HFFc6 (cell line): ENCODE results near the gene STUM. TPM values are rescaled to one million over a fixed set of nuclear protein-coding genes. Genes with fewer than 3 reads are reported as not detected.

Experiments
- DNase-seq: peaks from one replicate; pipeline ENCODE4 v3.0.0-alpha.2; 2018
- H3K27ac Mint-ChIP-seq: 2 replicates; pipeline ENCODE4 v1.8.0; 2020; ENCODE audit warnings: mild to moderate bottlenecking, mixed read lengths
- H3K27me3 Mint-ChIP-seq: 2 replicates; pipeline ENCODE4 v1.8.0; 2021; ENCODE audit warnings: mild to moderate bottlenecking, moderate library complexity, mixed read lengths; ENCODE audit not compliant: insufficient read depth
- H3K36me3 Mint-ChIP-seq: 2 replicates; pipeline ENCODE4 v1.8.0; 2021; ENCODE audit warnings: low read depth, mixed read lengths
- H3K4me1 Mint-ChIP-seq: 2 replicates; pipeline ENCODE4 v1.8.0; 2020; ENCODE audit warnings: low read depth, mixed read lengths
- H3K4me3 Mint-ChIP-seq: 2 replicates; pipeline ENCODE4 v1.8.0; 2020; ENCODE audit warnings: mild to moderate bottlenecking, moderate library complexity, mixed read lengths
- H3K9me3 Mint-ChIP-seq: 2 replicates; pipeline ENCODE4 v1.8.0; 2020; ENCODE audit warnings: mild to moderate bottlenecking, mixed read lengths
- CTCF ChIP-seq: fragments of 200-600 bp; sonication (generic); IDR thresholded peaks from 2 replicates; pipeline ENCODE4 v1.5.0; 2021; ENCODE audit warnings: antibody characterized with exemption, mild to moderate bottlenecking
- total RNA-seq, 6 experiments: library from RNA; stranded (reverse); fragmentation: NEBNext Ultra II Directional; extraction: Animal tissue kit (Norgen Biotek cat#: 25700); gene quantifications; 2 replicates in 1 of 6; 3 replicates in 5 of 6; pipeline ENCODE4 v1.2.3, GENCODE V29; 2021

Gene STUM
- total RNA-seq, 6 experiments from 2014 or later = not detected

DNA sequence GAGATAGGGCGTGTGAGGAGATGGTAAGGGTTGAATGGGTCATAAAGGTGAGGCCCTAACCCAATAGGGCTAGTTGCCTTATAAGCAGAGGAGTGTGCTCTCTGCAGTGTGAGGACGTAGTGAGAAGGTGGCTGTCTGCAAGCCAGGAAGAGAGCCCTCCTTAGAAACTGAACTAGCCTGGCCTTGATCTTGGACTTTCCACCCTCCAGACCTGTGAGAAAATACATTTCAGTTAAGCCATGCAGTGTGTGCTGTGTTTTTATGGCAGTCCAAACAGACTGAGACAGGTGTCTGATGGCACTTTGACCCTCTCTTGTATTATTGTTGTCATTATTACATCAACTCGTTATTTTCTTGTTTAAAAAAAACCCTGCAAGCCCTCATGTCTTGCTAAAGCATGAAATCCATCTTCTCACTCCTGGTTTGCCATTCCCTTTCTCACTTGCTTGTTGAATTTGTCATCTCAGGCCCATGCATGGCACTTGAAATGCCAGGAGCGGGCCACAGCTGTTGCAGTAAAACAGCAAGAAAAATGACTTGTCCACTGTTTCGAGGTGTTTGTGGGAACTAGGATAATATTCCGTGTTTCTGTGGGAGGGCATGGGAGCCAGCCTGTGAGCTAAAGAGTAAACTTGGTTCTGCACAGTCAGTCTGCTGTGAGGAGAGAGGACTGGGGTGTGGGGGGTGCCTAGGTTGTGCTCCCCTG, 78.6 kb downstream of the STUM start:
- no peaks in the 10 kb centered on the region; the same call in 1 of the 2 replicates for H3K9me3 Mint-ChIP-seq
- TF ChIP-seq CTCF = no peak
- H3K27me3 Mint-ChIP-seq = peaks cover 7% of the 10 kb centered on the region
- no peak overlapping the region for H3K27ac Mint-ChIP-seq
- H3K4me1 Mint-ChIP-seq = peaks cover 27% of the 10 kb centered on the region
- no peaks in the 10 kb centered on the region; the same call in 1 of the 2 replicates for H3K36me3 Mint-ChIP-seq
- no peak for DNase-seq
- no peak overlapping the region for H3K4me3 Mint-ChIP-seq

GRCh38 chr1:226627924-226628611, 79.5 kb downstream of the STUM start:
- no peaks in the 10 kb centered on the region for H3K36me3 Mint-ChIP-seq
- H3K4me1 Mint-ChIP-seq = peaks cover 27% of the 10 kb centered on the region
- no peak for TF ChIP-seq CTCF
- H3K9me3 Mint-ChIP-seq = no peaks in the 10 kb centered on the region
- no peak overlapping the region for H3K4me3 Mint-ChIP-seq
- peaks cover 13% of the 10 kb centered on the region for H3K27me3 Mint-ChIP-seq
- no peak for DNase-seq
- H3K27ac Mint-ChIP-seq = no peak overlapping the region

GRCh38 chr1:226628612-226629155, 80.1 kb downstream of the STUM start:
- no peak for DNase-seq
- Mint-ChIP-seq H3K27me3 (peaks cover 13% of the 10 kb centered on the region), H3K4me1 (peaks cover 27% of the 10 kb centered on the region), H3K27ac (no peak overlapping the region), H3K36me3 (no peaks in the 10 kb centered on the region), H3K4me3 (no peak overlapping the region), H3K9me3 (no peaks in the 10 kb centered on the region)
- no peak for TF ChIP-seq CTCF

DNA sequence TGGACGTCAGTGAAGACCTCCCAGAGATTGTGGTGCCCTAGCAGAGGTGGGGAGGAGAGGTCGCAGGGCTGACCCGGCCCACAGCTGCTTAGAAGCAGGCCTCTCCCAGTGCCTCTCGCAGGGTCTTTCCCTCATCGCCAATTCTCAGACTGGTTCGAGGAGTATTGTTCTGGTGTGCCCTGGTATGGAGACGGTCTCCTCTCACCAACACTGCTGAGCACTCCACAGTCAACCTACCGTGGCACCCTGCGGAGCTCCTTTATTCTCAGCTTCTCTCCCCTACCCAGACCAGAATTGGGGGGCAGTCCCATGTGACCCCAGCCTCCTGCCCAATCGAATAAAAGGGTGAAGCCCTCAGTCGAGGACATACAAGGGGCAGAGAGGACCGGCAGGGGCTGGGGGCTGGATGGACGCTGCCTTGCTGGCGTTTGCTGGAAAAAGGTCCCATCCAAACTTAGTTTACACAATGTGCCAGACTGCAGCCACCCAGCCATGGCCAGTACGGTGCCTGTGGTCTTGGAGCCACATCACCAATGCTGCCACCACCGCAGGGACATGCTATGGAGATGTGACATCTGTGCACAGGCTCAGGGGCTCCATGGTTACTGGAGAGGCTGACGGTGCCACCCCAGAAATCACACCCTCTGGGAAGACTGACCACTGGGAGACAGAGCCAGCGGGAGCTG, 80.8 kb downstream of the STUM start:
- H3K27ac Mint-ChIP-seq = no peak overlapping the region
- H3K4me3 Mint-ChIP-seq = no peak overlapping the region
- no peaks in the 10 kb centered on the region for H3K36me3 Mint-ChIP-seq
- H3K9me3 Mint-ChIP-seq = no peaks in the 10 kb centered on the region
- no peak for DNase-seq
- peaks cover 25% of the 10 kb centered on the region for H3K4me1 Mint-ChIP-seq
- peaks cover 13% of the 10 kb centered on the region for H3K27me3 Mint-ChIP-seq
- TF ChIP-seq CTCF = no peak

DNA sequence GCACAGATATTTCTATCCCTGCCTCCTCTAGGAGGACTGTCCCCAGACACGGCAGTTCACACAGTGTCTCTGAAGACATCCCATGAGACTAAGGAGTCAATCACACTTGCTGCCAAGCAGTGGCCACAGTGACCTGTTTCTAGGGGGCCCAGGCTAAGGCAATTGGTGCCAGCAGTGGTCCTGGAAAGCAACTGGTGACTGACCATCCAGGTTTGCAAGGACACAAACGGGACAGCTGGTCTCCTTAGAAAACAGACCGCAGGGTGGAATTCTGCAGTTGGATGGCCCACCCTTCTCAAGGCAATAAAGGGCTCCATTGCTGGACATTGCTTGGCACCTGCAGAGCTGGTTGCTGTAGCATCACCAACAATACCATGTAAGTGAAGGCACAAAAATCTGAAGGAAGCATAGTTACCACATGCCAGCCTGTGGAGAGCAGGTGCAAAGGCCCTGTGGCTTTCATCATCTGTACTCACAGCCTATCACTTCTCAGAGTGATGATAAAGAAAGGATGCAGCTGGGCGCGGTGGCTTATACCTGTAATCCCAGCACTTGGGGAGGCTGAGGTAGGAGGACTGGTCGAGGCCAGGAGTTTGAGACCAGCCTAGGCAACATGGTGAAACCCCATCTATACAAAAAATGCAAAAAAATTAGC, 81.5 kb downstream of the STUM start:
- no peaks in the 10 kb centered on the region for H3K9me3 Mint-ChIP-seq
- no peak overlapping the region for H3K4me3 Mint-ChIP-seq
- peaks cover 14% of the 10 kb centered on the region for H3K27me3 Mint-ChIP-seq
- peaks cover 19% of the 10 kb centered on the region for H3K4me1 Mint-ChIP-seq
- H3K27ac Mint-ChIP-seq = no peak overlapping the region
- no peak for TF ChIP-seq CTCF
- H3K36me3 Mint-ChIP-seq = no peaks in the 10 kb centered on the region
- no peak for DNase-seq
